ENCODE data around the gene LPIN1.

The LPIN1 gene

GRCh38 chr2:11820650-11821049, 74.2 kb downstream of the LPIN1 start:
- TF ChIP-seq TAF1 (IDR thresholded peaks at IDR 0.05; ENCODE audit: borderline replicate concordance, insufficient read depth, low read length): no peak
- TF ChIP-seq REST (IDR thresholded peaks at IDR 0.05; ENCODE audit: insufficient read depth in 1 of 2, low read depth in 2 of 2, low read length in 2 of 2): no peak
- no peak for TF ChIP-seq FOXP2 (optimal IDR thresholded peaks at IDR 0.05; ENCODE audit: borderline replicate concordance, extremely low read depth, extremely low read length, insufficient read depth)
- no peak for TF ChIP-seq SIN3A (IDR thresholded peaks at IDR 0.05; ENCODE audit: borderline replicate concordance, insufficient read depth, low read length)
- no peak for TF ChIP-seq POLR2AphosphoS5 (IDR thresholded peaks at IDR 0.05; ENCODE audit: low read depth, low read length)

GRCh38 chr2:11821705-11822104, 75.3 kb downstream of the LPIN1 start:
- TF ChIP-seq REST (IDR thresholded peaks at IDR 0.05; ENCODE audit: insufficient read depth in 1 of 2, low read depth in 2 of 2, low read length in 2 of 2) (no peak), TAF1 (IDR thresholded peaks at IDR 0.05; ENCODE audit: borderline replicate concordance, insufficient read depth, low read length) (no peak), SIN3A (IDR thresholded peaks at IDR 0.05; ENCODE audit: borderline replicate concordance, insufficient read depth, low read length) (no peak), FOXP2 (optimal IDR thresholded peaks at IDR 0.05; ENCODE audit: borderline replicate concordance, extremely low read depth, extremely low read length, insufficient read depth) (no peak), POLR2AphosphoS5 (IDR thresholded peaks at IDR 0.05; ENCODE audit: low read depth, low read length) (no peak)

- no peak for TF ChIP-seq FOXP2 (optimal IDR thresholded peaks at IDR 0.05; ENCODE audit: borderline replicate concordance, extremely low read depth, extremely low read length, insufficient read depth)
- no peak for TF ChIP-seq SIN3A (IDR thresholded peaks at IDR 0.05; ENCODE audit: borderline replicate concordance, insufficient read depth, low read length)
- TF ChIP-seq REST (IDR thresholded peaks at IDR 0.05; ENCODE audit: insufficient read depth in 1 of 2, low read depth in 2 of 2, low read length in 2 of 2): no peak
- no peak for TF ChIP-seq POLR2AphosphoS5 (IDR thresholded peaks at IDR 0.05; ENCODE audit: low read depth, low read length)
- TF ChIP-seq TAF1 (IDR thresholded peaks at IDR 0.05; ENCODE audit: borderline replicate concordance, insufficient read depth, low read length): no peak
These were observed 76.5 kb downstream of the LPIN1 start for GRCh38 chr2:11822746-11823451.

GRCh38 chr2:11824901-11825828, 78.7 kb downstream of the LPIN1 start:
- TF ChIP-seq REST (IDR thresholded peaks at IDR 0.05; ENCODE audit: insufficient read depth in 1 of 2, low read depth in 2 of 2, low read length in 2 of 2) (no peak), POLR2AphosphoS5 (IDR thresholded peaks at IDR 0.05; ENCODE audit: low read depth, low read length) (no peak), FOXP2 (optimal IDR thresholded peaks at IDR 0.05; ENCODE audit: borderline replicate concordance, extremely low read depth, extremely low read length, insufficient read depth) (no peak), SIN3A (IDR thresholded peaks at IDR 0.05; ENCODE audit: borderline replicate concordance, insufficient read depth, low read length) (no peak), TAF1 (IDR thresholded peaks at IDR 0.05; ENCODE audit: borderline replicate concordance, insufficient read depth, low read length) (no peak)
